Uterus (tissue), 4 donors: ENCODE data around the gene DSE. TPM values are rescaled to one million over a fixed set of nuclear protein-coding genes. Genes with fewer than 3 reads are reported as not detected.

Experiments
- DNase-seq, 2 donors: peaks; one replicate each; pipeline ENCODE4 v3.0.0-alpha.2; 2019 to 2020
- H3K27ac ChIP-seq, 2 donors: fragments of 200-600 bp; sonication (generic); 1 replicate in 1 of 2; 2 replicates in 1 of 2; pipeline ENCODE4 v1.5.1; 2016 to 2018
- H3K27me3 ChIP-seq, 2 donors: fragments of 200-600 bp; sonication (generic); one replicate each; pipeline ENCODE4 v1.5.1; 2018 to 2019; ENCODE audit warnings: control low read depth in 1 of 2
- H3K36me3 ChIP-seq, 2 donors: fragments of 200-600 bp; sonication (generic); one replicate each; pipeline ENCODE4 v1.5.1; 2019; ENCODE audit warnings: control low read depth in 1 of 2
- H3K4me1 ChIP-seq, 2 donors: fragments of 200-600 bp; sonication (generic); one replicate each; pipeline ENCODE4 v1.5.1; 2018 to 2019; ENCODE audit warnings: control low read depth in 1 of 2
- H3K4me3 ChIP-seq, 2 donors: fragments of 200-600 bp; sonication (generic); 1 replicate in 1 of 2; 2 replicates in 1 of 2; pipeline ENCODE4 v1.5.1; 2018 to 2019; ENCODE audit warnings: mild to moderate bottlenecking in 1 of 2
- H3K9me3 ChIP-seq, 2 donors: fragments of 200-600 bp; sonication (generic); one replicate each; pipeline ENCODE4 v1.5.1; 2019; ENCODE audit warnings: control low read depth in 1 of 2
- CTCF ChIP-seq, 4 experiments: fragments of 200-600 bp in 2 of 4; fragments of 450-650 bp in 2 of 4; sonication (generic) in 2 of 4; IDR thresholded peaks; one replicate each; pipeline ENCODE4 v1.5.1; 2016 to 2019; ENCODE audit warnings: antibody characterized with exemption in 4 of 4, mild to moderate bottlenecking in 2 of 4, moderate library complexity in 1 of 4
- POLR2A ChIP-seq, 2 donors: fragments of 450-650 bp; IDR thresholded peaks; one replicate each; pipeline ENCODE4 v1.6.1; 2016; ENCODE audit warnings: antibody characterized with exemption in 2 of 2, mild to moderate bottlenecking in 1 of 2, moderate library complexity in 1 of 2
- intact Hi-C: fragments of 100-400 bp; cut with DNase I; formaldehyde crosslinking; loops from one replicate; pipeline ENCODE4 v1.15.1; 2023; ENCODE audit warnings: low total_unique reads
- total RNA-seq, 4 donors: library from RNA; depleted of rRNA in 3 of 4; stranded (reverse); fragments of >200 nt in 3 of 4; gene quantifications; one replicate each; pipeline versions ENCODE4 v1.1.0 to v1.2.4, GENCODE V29; 2014 to 2023
- donor health status: DM: yes; HTN: yes; CAD: no.

Gene DSE
- total RNA-seq, 4 donors from 2014 or later: 21.3 to 84.0 (median 42.3) TPM

GRCh38 chr6:116426551-116426950 is 55.8 kb downstream of the DSE start:
- intact Hi-C loops: no loop called here
- Histone ChIP-seq H3K4me3 (no peak overlapping the region), H3K36me3 (no peaks in the 10 kb centered on the region), H3K4me1 (no peaks in the 10 kb centered on the region), H3K27ac (no peak overlapping the region), H3K27me3 (no peaks in the 10 kb centered on the region), H3K9me3 (no peaks in the 10 kb centered on the region)
- DNase-seq: no peak
- TF ChIP-seq POLR2A (IDR thresholded peaks at IDR 0.05) (no peak), CTCF (IDR thresholded peaks at IDR 0.05) (no peak)

DNA sequence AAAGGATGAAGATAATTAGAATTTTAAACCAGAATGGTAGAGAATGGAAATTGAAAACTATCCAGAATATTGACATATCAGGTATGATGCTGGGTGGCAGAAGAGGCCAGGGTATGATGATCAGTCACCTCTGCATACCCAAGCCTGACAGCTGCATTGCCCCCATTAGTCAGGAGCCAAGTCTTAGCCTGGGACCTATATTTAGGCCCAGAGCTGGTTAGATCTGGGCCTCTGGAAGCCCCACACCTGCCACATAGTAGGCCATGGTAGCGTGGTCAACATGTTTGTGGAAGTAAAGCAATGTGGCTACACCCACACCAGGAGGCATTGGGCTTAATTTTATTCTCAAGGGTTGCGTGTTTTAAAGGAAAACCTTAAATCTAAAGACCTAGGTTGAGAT is 58.4 kb downstream of the DSE start:
- Histone ChIP-seq H3K36me3 (no peaks in the 10 kb centered on the region), H3K4me3 (no peak overlapping the region), H3K27me3 (no peaks in the 10 kb centered on the region), H3K4me1 (no peaks in the 10 kb centered on the region), H3K9me3 (no peaks in the 10 kb centered on the region), H3K27ac (no peak overlapping the region)
- no peak for DNase-seq
- intact Hi-C loops: no loop called here
- TF ChIP-seq POLR2A (IDR thresholded peaks at IDR 0.05) (no peak), CTCF (IDR thresholded peaks at IDR 0.05) (no peak)

DNA sequence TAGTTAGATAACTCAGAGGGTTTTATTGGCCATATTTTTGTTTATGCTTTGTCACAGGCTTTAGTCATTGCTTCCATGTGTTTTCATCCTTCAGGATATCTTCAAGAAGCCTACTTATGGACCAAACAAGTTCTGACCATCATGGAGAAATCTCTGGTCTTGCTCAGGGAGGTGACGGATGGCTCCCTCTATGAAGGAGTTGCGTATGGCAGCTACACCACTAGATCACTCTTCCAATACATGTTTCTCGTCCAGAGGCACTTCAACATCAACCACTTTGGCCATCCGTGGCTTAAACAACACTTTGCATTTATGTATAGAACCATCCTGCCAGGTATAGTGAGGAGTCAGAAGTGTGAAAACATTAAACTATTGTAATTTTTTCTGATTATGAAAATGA is 60.1 kb downstream of the DSE start:
- Histone ChIP-seq H3K4me1 (no peaks in the 10 kb centered on the region), H3K27ac (no peak overlapping the region), H3K4me3 (no peak overlapping the region), H3K36me3 (peaks cover 0 to 3% of the 10 kb centered on the region in 2 donors), H3K9me3 (no peaks in the 10 kb centered on the region), H3K27me3 (no peaks in the 10 kb centered on the region)
- DNase-seq: no peak
- intact Hi-C loops: no loop called here
- TF ChIP-seq CTCF (IDR thresholded peaks at IDR 0.05): no peak
- no peak for TF ChIP-seq POLR2A (IDR thresholded peaks at IDR 0.05)

- no peak overlapping the region for H3K27ac ChIP-seq
- no peaks in the 10 kb centered on the region for H3K9me3 ChIP-seq
- no peaks in the 10 kb centered on the region for H3K4me1 ChIP-seq
- no peak for DNase-seq
- TF ChIP-seq CTCF (IDR thresholded peaks at IDR 0.05) (no peak), POLR2A (IDR thresholded peaks at IDR 0.05) (no peak)
- no peak overlapping the region for H3K4me3 ChIP-seq
- no peaks in the 10 kb centered on the region for H3K27me3 ChIP-seq
- H3K36me3 ChIP-seq: peaks cover 0 to 3% of the 10 kb centered on the region in 2 donors
- intact Hi-C loops: no loop called here
Observed at GRCh38 chr6:116431964-116432595, 61.3 kb downstream of the DSE start.

DNA sequence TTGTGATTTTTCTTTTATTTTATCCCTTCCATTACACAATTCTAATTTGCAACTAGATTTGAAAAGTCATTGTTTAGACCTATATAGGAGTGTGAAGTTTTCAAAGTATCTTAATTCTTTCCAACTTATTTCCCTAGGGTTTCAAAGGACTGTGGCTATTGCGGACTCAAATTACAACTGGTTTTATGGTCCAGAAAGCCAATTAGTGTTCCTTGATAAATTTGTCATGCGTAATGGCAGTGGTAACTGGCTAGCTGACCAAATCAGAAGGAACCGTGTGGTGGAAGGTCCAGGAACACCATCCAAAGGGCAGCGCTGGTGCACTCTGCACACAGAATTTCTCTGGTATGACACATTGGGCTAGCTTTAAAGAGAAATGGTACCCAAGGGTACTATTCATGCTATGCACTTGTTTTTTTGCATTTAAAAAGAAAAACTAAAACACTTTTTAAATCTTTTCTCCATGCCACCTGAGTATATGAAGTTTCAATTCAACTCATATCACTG is 62.5 kb downstream of the DSE start:
- Histone ChIP-seq H3K9me3 (no peaks in the 10 kb centered on the region), H3K4me3 (no peak overlapping the region), H3K27me3 (no peaks in the 10 kb centered on the region), H3K27ac (no peak overlapping the region), H3K4me1 (no peaks in the 10 kb centered on the region), H3K36me3 (peaks cover 0 to 3% of the 10 kb centered on the region in 2 donors)
- no peak for DNase-seq
- TF ChIP-seq POLR2A (IDR thresholded peaks at IDR 0.05): no peak
- TF ChIP-seq CTCF (IDR thresholded peaks at IDR 0.05): no peak
- intact Hi-C loops: no loop called here
